AG04449 (cell line): ENCODE data around the gene GLDN.

Experiments
- CTCF ChIA-PET: fragments of 350-600 bp; formaldehyde crosslinking; extraction: SDS; loops from one replicate; lab custom pipeline; 2021; ENCODE audit warnings: antibody characterized with exemption; lab: Yijun Ruan, JAX
- POLR2A ChIA-PET: fragments of 400-600, 350-600 bp; formaldehyde crosslinking; extraction: SDS; loops from one replicate; lab custom pipeline; 2020; ENCODE audit warnings: antibody characterized with exemption, inconsistent platforms; lab: Yijun Ruan, JAX
- DNase-seq: peaks from one replicate; pipeline ENCODE4 v3.0.0-alpha.2; 2010; ENCODE audit warnings: low read depth, low spot score
- H3K4me3 ChIP-seq: 2 replicates; pipeline ENCODE4 v1.5.1; 2011; ENCODE audit warnings: low read depth, mild to moderate bottlenecking, control low read depth, low read length
- TF ChIP-seq, protein P1 (sequence below): IDR thresholded peaks from one replicate; pipeline ENCODE4 v1.5.1; 2011; ENCODE audit warnings: mild to moderate bottlenecking, moderate library complexity, low read length, control low read depth, inconsistent platforms; ENCODE audit not compliant: insufficient read depth; ENCODE audit errors: missing control alignments

GLDN gene

DNA sequence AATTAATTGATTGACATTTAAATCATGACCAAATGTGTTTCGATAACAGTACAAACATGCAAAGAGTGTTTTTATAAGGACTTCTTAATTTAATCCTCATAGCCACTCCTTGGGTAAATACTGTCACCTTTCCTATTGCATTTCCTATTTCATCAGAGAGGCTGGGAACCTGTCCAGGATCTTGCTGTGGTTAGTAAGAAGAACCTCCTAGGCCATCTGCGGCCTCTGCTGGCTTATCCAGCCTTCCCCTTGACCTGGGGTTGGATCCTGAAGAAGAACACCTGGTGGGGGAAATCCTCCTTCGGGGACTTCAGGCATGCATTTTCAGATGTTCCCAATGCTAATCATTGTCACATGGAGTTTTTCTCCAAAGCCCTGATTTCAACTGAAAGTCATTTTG, 25.5 kb downstream of the GLDN start:
- TF ChIP-seq, protein P1, sequence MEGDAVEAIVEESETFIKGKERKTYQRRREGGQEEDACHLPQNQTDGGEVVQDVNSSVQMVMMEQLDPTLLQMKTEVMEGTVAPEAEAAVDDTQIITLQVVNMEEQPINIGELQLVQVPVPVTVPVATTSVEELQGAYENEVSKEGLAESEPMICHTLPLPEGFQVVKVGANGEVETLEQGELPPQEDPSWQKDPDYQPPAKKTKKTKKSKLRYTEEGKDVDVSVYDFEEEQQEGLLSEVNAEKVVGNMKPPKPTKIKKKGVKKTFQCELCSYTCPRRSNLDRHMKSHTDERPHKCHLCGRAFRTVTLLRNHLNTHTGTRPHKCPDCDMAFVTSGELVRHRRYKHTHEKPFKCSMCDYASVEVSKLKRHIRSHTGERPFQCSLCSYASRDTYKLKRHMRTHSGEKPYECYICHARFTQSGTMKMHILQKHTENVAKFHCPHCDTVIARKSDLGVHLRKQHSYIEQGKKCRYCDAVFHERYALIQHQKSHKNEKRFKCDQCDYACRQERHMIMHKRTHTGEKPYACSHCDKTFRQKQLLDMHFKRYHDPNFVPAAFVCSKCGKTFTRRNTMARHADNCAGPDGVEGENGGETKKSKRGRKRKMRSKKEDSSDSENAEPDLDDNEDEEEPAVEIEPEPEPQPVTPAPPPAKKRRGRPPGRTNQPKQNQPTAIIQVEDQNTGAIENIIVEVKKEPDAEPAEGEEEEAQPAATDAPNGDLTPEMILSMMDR = no peak
- ChIA-PET CTCF (interaction anchor here (8.6 kb wide), 1 partner anchor 14 kb away, joined by 70 read pairs; no protein-coding TSS in a partner anchor), POLR2A (no interaction called here)
- no peak overlapping the region for H3K4me3 ChIP-seq
- DNase-seq = no peak

DNA sequence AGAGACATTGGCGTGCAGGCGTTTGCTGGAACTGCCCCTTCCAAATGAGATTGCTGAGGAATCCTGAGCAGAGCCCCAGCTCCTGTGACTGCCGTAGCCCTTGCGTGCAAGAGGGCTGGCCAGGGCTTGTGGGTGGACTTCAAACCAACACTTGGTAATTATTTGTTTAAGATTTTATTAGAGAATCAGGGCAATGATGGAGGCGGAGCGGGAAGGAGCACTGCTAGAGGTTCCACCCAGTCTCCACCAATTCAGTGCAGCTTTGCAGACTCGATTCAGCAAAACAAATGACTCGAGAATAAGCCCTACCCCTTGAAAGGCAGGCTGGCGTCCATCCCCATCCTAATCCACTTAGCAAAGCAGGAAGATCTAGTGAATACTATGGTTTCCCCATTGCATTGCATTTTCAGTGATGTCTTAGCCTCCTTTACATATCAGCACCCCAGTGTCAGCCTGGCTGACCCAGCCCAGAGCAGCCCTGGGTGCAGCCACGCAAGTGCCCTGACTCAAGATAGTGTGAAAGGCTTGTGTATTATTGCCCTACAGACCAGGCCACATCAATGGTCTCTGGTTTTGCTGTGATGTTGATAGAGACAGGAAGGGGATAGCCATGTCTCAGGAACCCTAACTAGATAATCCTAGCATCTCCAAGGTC, 26.0 kb downstream of the GLDN start:
- no peak overlapping the region for H3K4me3 ChIP-seq
- no peak for DNase-seq
- CTCF ChIA-PET = interaction anchor here (2.4 to 8.6 kb wide), 2 partner anchors 10 to 14 kb away, joined by 17 to 70 read pairs; no protein-coding TSS in a partner anchor
- TF ChIP-seq, protein P1 = no peak
- POLR2A ChIA-PET = no interaction called here

DNA sequence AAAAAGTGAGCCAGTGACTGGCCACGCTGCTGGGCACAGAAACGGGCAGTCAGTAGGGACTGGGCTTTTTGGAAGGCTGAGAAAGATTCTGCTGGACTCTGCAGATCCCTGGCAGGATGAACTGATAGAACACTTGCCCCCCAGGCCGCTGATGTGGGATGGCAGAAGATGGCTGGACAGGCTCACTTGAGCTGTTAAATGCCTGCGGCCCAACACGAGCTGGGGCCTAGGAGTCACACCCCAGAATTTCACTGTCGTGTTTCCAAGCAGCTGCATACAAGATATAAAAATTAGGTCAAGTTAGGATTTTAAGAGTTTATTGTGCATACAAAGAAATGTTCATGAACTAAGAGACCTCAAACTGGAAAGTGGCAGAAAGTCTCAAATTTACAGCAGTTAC, 26.9 kb downstream of the GLDN start:
- CTCF ChIA-PET = interaction anchor here (2.3 to 8.6 kb wide), 4 partner anchors 10 to 205 kb away, joined by 7 to 70 read pairs (median 14); no protein-coding TSS in a partner anchor

DNA sequence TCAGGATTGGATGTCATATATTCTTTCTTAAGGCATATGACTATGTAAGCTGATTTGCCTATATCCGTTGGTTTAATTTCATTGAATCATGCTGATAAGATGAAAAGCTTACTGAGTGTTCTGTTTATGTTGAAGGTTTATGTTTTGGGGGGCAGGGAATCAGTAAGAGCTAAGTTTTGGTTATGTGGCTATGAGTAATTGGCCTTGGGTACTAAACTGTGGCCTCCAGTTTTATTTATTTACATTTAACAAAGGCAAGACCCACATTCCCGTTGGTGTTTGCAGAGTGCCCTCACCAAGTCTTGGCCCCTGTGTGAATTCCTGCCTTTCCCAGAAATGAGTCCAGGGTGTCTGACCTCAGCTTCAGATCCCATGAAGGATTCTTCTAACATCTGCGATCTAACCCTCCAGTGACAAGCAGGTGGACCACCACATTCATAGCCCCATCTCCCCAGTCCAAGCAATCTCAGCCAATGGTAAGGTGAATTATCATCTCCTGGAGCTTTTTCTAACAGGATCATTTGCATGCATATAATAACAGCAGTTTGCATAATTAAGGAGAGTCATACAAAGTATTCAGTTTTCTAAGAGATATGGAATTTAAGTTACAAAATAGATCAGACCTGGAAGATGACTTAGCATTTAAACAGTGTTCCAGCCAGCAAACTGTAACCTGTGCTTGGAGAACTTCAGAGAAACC, 27.4 kb downstream of the GLDN start:
- CTCF ChIA-PET = interaction anchor here (0.6 to 8.6 kb wide), 7 partner anchors 9 to 206 kb away, joined by 3 to 70 read pairs (median 10); no protein-coding TSS in a partner anchor
- POLR2A ChIA-PET = no interaction called here
- TF ChIP-seq, protein P1 = no peak
- no peak overlapping the region for H3K4me3 ChIP-seq
- DNase-seq = peak; percentile 31

More for the DNA sequence above, 26.9 kb downstream of the GLDN start:
- no peak overlapping the region for H3K4me3 ChIP-seq
- no peak for DNase-seq
- TF ChIP-seq, protein P1 = no peak
- POLR2A ChIA-PET = no interaction called here

DNA sequence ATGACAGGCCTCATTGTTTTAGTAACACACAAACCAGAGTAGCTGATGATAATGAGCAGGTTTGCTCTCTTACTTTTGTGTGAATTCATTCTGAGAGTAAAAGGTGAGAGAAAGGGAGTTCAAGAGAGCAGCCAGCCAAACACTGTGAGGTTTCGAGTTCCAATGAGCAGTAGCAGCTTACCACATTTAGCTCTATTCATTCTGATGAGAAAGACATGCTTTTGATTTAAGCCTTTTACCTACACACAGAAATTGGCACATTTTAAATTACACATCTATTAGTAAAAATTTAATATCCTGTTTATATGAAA, 28.0 kb downstream of the GLDN start:
- ChIA-PET CTCF (interaction anchor here (0.6 to 8.6 kb wide), 7 partner anchors 8 to 206 kb away, joined by 3 to 70 read pairs (median 10); no protein-coding TSS in a partner anchor), POLR2A (no interaction called here)
- no peak overlapping the region for H3K4me3 ChIP-seq
- TF ChIP-seq, protein P1 = no peak
- DNase-seq = no peak

DNA sequence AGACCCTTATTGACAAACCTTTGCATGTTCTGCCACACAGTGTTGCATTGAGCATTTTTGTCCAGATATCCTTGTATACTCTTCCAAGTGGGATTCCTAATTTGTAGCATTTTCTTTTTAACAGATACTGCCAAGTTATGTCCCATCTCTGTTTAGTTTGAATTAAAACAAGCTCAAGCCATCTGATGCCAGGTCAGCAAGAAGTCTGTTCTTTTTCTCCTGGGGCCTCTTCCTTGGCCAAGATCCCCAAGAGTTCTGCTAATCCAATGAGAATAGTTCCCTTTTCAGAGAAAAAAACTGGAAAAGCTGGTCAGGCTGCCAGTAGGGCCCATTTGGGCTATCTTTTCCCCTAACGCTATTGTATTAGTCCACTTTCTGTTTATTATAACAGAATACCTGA, 29.8 kb downstream of the GLDN start:
- DNase-seq = no peak
- TF ChIP-seq, protein P1 = no peak
- POLR2A ChIA-PET = no interaction called here
- no peak overlapping the region for H3K4me3 ChIP-seq
- CTCF ChIA-PET = interaction anchor here (0.7 to 8.6 kb wide), 3 partner anchors 10 to 208 kb away, joined by 3 to 70 read pairs (median 6); no protein-coding TSS in a partner anchor
